HG02943 (cell line): ENCODE results near the gene OR7G3.

Source experiments
- ATAC-seq: cut with Tn5 transposase; IDR thresholded peaks from one replicate; pipeline ENCODE4 v1.9.1; 2021; ENCODE audit warnings: mild to moderate bottlenecking, low read depth, moderate library complexity; ENCODE audit not compliant: unreplicated experiment

Gene OR7G3

DNA sequence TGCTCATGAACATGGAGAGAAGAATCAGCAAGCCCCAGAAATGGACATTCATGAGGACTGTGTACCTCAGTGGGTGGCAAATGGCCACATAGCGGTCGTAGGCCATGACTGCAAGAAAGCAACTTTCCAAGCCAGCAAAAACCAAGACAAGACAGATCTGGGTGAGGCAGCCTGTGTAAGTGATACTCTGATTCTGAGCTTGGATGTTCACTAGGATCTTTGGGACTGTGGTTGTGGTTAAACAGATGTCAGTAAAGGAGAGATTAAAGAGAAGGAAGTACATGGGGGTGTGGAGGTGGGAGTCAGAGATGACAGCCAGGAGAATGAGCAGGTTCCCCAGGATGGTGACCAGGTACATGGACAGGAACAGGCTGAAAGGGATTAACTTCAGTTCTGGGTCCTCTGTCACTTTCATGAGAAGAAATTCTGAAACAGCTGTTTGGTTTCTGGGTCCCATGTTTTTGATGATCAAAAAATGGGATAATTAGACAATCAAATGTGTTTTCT is 11.4 kb downstream of the OR7G3 start, which contains the start of gene OR7G1:
OR7G1 (minus strand) TSS at position 457 of the 507 bp plus-strand sequence; CDS start at position 457, 0 bp downstream.
- no peak for ATAC-seq

DNA sequence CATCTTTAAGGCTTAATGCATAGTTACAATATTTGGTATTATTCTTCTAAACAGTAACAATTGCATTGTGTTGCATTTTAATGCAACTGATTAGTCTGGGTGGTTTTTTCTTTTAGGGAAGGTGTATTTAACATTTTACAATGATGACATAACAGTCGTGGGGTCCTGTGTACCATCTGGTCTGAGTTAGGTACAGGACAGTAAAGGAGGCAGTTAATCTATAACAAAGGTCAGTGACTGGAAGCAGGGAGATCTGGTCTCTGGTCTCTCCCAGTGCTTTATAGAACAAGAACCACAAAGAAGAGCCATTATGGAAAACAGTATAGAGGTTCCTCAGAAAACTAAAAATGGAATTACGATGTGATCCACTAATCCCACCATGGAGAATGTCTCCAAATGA is 16.8 kb downstream of the OR7G3 start:
- ATAC-seq = no peak

DNA sequence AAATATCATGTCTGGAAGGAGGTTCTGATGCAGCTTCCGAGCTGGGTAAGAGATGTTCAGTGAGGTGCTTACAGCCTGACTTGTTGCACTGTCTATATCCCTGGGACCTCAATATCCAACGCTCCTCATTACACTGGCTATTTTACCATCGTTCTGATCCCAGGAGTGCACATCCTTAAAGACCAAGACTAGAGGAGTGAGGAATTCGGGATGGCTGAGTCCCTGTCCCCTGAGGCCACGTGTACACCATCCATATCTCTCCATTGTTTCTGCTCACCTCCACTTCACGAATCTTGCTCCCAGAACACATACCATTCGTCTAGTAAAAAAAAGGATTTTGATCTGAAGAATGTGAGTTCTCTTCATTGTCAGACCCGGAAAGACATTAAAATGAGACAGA is 19.4 kb downstream of the OR7G3 start, which contains the start of gene OR7G2:
OR7G2 (minus strand) TSS at position 101 of the 400 bp plus-strand sequence. CDS start 4,232 bp downstream, outside the sequence.
- ATAC-seq = no peak

GRCh38 chr19:9086761-9087160 is 40.0 kb downstream of the OR7G3 start, which contains the start of gene OR1M1:
Gene OR1M1 (plus strand): TSS chr19:9087061. CDS start chr19:9093245, 6,184 bp downstream.
- no peak for ATAC-seq

GRCh38 chr19:9078651-9079050 is 48.1 kb downstream of the OR7G3 start:
- ATAC-seq = no peak

DNA sequence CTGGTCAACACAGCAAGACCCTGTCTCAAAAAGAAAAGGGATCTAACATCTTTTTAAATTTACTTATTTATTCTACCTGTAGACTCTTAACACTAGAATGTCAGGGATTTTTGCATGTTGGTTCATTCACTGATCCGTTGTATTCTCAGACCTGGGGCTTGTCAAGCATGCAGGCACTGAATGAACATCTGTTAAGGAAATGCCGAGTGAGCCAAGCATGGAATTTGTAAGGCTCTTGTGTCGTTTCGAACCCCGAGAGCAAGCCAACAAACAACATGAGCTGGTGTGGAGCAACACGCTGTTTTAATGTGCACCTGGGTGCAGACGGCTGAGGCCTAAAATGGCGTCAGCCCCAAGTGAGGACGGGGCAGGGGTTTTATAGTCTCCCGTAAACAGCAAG is 49.8 kb downstream of the OR7G3 start:
- ATAC-seq = no peak
